ENCODE data around the gene COQ5.
"Not testable (repeated sequence)": the region's sequence is repeated elsewhere in the genome, so short reads cannot be mapped to it uniquely, and the experiment has no call there.

The COQ5 gene

DNA sequence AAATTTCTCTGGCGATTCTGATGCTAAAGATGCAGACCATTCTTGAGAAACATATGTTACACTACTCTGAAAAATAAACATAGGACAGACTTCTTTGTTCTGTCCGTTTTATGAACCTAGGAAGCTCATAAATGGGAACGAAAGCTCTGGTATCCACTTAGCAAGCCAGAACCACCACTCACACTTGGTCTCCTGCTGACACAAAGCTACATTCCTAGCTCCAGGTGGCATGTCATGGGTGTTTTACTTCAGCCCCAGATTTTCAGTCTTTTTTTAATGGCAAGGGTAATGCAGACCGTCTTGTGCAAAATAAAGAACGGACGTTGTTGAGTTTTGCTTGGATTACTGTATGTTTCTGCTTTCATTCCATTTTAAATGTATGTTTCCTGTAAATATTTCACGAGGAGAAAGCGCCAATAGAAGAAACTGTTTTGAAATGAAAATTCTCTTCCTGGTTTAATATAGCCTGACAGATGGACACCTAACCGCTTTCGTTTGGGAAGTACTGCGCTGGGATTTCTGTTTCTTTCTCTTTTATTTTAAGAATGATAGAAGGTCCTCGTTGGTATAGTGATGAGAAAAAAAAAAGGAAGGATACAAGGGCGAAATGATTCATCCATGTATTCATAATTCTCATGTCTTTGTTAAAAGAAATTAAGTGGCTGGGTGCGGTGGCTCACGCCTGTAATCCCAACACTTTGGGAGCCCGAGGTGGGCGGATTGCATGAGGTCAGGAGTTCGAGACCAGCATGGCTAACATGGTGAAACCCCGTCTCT lies 871 bp upstream of the COQ5 start:
- peak overlapping the region; percentile 41 for H3K27ac ChIP-seq (ENCODE audit: low read length)
- H3K4me2 ChIP-seq (ENCODE audit: low read length) = peak overlapping the region; percentile 95
- H3K79me2 ChIP-seq (ENCODE audit: low read length) = peaks cover 19% of the 10 kb centered on the region
- peak overlapping the region; percentile 99 for H3K4me3 ChIP-seq (ENCODE audit: low read length)
- H3K36me3 ChIP-seq (replicated peaks; ENCODE audit: low read depth, low read length) = no peaks in the 10 kb centered on the region
- peaks cover 9% of the 10 kb centered on the region for H3K4me1 ChIP-seq (ENCODE audit: low read length)
- H3K9ac ChIP-seq (ENCODE audit: low read length) = peak overlapping the region; percentile 89
- no peaks in the 10 kb centered on the region for H3K27me3 ChIP-seq (ENCODE audit: low read depth, low read length)
- peak overlapping the region; percentile 92 for H2AFZ ChIP-seq (ENCODE audit: low read depth, low read length)
- no peaks in the 10 kb centered on the region for H4K20me1 ChIP-seq (ENCODE audit: insufficient read depth, low read length)
- TF ChIP-seq, protein P1, sequence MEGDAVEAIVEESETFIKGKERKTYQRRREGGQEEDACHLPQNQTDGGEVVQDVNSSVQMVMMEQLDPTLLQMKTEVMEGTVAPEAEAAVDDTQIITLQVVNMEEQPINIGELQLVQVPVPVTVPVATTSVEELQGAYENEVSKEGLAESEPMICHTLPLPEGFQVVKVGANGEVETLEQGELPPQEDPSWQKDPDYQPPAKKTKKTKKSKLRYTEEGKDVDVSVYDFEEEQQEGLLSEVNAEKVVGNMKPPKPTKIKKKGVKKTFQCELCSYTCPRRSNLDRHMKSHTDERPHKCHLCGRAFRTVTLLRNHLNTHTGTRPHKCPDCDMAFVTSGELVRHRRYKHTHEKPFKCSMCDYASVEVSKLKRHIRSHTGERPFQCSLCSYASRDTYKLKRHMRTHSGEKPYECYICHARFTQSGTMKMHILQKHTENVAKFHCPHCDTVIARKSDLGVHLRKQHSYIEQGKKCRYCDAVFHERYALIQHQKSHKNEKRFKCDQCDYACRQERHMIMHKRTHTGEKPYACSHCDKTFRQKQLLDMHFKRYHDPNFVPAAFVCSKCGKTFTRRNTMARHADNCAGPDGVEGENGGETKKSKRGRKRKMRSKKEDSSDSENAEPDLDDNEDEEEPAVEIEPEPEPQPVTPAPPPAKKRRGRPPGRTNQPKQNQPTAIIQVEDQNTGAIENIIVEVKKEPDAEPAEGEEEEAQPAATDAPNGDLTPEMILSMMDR (IDR thresholded peaks at IDR 0.05; ENCODE audit: low read depth, low read length) = no peak
- no peaks in the 10 kb centered on the region for H3K9me3 ChIP-seq (ENCODE audit: insufficient read depth, low read length)

DNA sequence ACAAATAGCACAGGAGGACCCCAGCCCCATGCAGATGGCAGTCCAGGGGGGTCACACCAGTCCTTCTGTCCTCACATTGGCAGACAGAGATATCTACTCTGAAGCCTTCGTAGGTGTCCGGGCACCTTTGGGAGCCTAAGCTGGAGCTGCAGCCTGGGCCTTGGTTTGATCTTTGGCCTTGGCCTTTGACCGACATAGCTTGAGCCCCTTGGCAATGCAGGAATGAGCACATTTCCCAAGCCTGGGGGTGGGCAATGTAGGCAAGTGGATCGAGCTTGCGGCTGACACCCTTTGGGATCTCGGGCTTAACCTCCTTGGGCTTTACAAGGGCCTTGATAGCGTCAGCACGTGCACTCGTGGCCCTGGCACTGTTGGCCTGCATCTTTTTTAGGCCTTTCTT lies 6.4 kb downstream of the COQ5 start:
- H3K4me2 ChIP-seq (ENCODE audit: low read length) = no peak overlapping the region
- H2AFZ ChIP-seq (ENCODE audit: low read depth, low read length) = no peak overlapping the region
- H3K4me1 ChIP-seq (ENCODE audit: low read length) = no peaks in the 10 kb centered on the region
- H3K27ac ChIP-seq (ENCODE audit: low read length) = no peak overlapping the region
- H3K27me3 ChIP-seq (ENCODE audit: low read depth, low read length) = no peaks in the 10 kb centered on the region
- H3K79me2 ChIP-seq (ENCODE audit: low read length) = peaks cover 3% of the 10 kb centered on the region; the same call in 1 of the 2 replicates
- no peak overlapping the region for H3K9ac ChIP-seq (ENCODE audit: low read length)
- no peaks in the 10 kb centered on the region for H3K9me3 ChIP-seq (ENCODE audit: insufficient read depth, low read length)
- no peak overlapping the region for H3K4me3 ChIP-seq (ENCODE audit: low read length)
- H3K36me3 ChIP-seq (replicated peaks; ENCODE audit: low read depth, low read length) = no peaks in the 10 kb centered on the region
- TF ChIP-seq, protein P1 (IDR thresholded peaks at IDR 0.05; ENCODE audit: low read depth, low read length) = no peak
- no peak for TF ChIP-seq EZH2phosphoT487 (IDR thresholded peaks at IDR 0.05; ENCODE audit: low read depth)
- H4K20me1 ChIP-seq (ENCODE audit: insufficient read depth, low read length) = no peaks in the 10 kb centered on the region

- H4K20me1 ChIP-seq (ENCODE audit: insufficient read depth, low read length); H3K27me3 ChIP-seq (ENCODE audit: low read depth, low read length); H3K4me3 ChIP-seq (ENCODE audit: low read length); H3K4me1 ChIP-seq (ENCODE audit: low read length); H3K4me2 ChIP-seq (ENCODE audit: low read length); H3K9me3 ChIP-seq (ENCODE audit: insufficient read depth, low read length); H3K9ac ChIP-seq (ENCODE audit: low read length); H3K27ac ChIP-seq (ENCODE audit: low read length); H3K79me2 ChIP-seq (ENCODE audit: low read length); H2AFZ ChIP-seq (ENCODE audit: low read depth, low read length): not testable (repeated sequence)
- H3K36me3 ChIP-seq (replicated peaks; ENCODE audit: low read depth, low read length) = peaks cover 14% of the 10 kb centered on the region
These were observed 9.6 kb downstream of the COQ5 start for GRCh38 chr12:120519324-120519723.

GRCh38 chr12:120515496-120515895 lies 13.5 kb downstream of the COQ5 start:
- TF ChIP-seq, protein P1 (IDR thresholded peaks at IDR 0.05; ENCODE audit: low read depth, low read length) = no peak
- TF ChIP-seq EZH2phosphoT487 (IDR thresholded peaks at IDR 0.05; ENCODE audit: low read depth) = no peak
- no peaks in the 10 kb centered on the region for H4K20me1 ChIP-seq (ENCODE audit: insufficient read depth, low read length)
- no peak overlapping the region for H2AFZ ChIP-seq (ENCODE audit: low read depth, low read length)
- H3K9me3 ChIP-seq (ENCODE audit: insufficient read depth, low read length) = no peaks in the 10 kb centered on the region
- H3K27ac ChIP-seq (ENCODE audit: low read length) = no peak overlapping the region
- no peak overlapping the region for H3K4me3 ChIP-seq (ENCODE audit: low read length)
- H3K4me1 ChIP-seq (ENCODE audit: low read length) = no peaks in the 10 kb centered on the region
- H3K27me3 ChIP-seq (ENCODE audit: low read depth, low read length) = no peaks in the 10 kb centered on the region
- no peak overlapping the region for H3K9ac ChIP-seq (ENCODE audit: low read length)
- no peaks in the 10 kb centered on the region for H3K79me2 ChIP-seq (ENCODE audit: low read length)
- no peak overlapping the region for H3K4me2 ChIP-seq (ENCODE audit: low read length)
- peaks cover 17% of the 10 kb centered on the region for H3K36me3 ChIP-seq (replicated peaks; ENCODE audit: low read depth, low read length)

All from OCI-LY3 (cell line).